ENCODE measurements around the gene EIF3M.

GRCh38 chr11:32561835-32562234, 21.8 kb upstream of the EIF3M start:
- TF ChIP-seq CTCF (IDR thresholded peaks at IDR 0.05 in 8 of 11, conservative IDR thresholded peaks at IDR 0.05 in 3 of 11) (no peak), POLR2A (IDR thresholded peaks at IDR 0.05) (no peak)
